Mononuclear cell (primary cell): ENCODE data around the gene ZC3H12D. TPM values are rescaled to one million over a fixed set of nuclear protein-coding genes. Genes with fewer than 3 reads are reported as not detected.

ENCODE experiments used
- H3K27me3 ChIP-seq: 2 replicates; pipeline ENCODE4 v1.6.0; 2011; ENCODE audit warnings: low read length, control low read depth; ENCODE audit not compliant: insufficient read depth
- H3K4me1 ChIP-seq: 2 replicates; pipeline ENCODE4 v1.5.1; 2011; ENCODE audit warnings: mild to moderate bottlenecking, low read length, control low read depth; ENCODE audit not compliant: insufficient read depth
- H3K4me3 ChIP-seq: 2 replicates; pipeline ENCODE4 v1.5.1; 2011; ENCODE audit warnings: mild to moderate bottlenecking, low read length, moderate library complexity
- H3K9me3 ChIP-seq: 2 replicates; pipeline ENCODE4 v1.5.1; 2011; ENCODE audit warnings: low read depth, mild to moderate bottlenecking, control low read depth, low read length
- total RNA-seq: library from RNA; depleted of rRNA; stranded (reverse); fragments of >200 nt; gene quantifications from one replicate; pipeline ENCODE4 v1.2.3, GENCODE V29; 2012

ZC3H12D gene
- total RNA-seq, 1 donor: 50.7 TPM

- no peak within 1 kb of the TSS for H3K4me3 ChIP-seq
- no peaks in the 10 kb centered on the region for H3K9me3 ChIP-seq
- no peaks in the 10 kb centered on the region for H3K4me1 ChIP-seq
- no peaks in the 10 kb centered on the region for H3K27me3 ChIP-seq
Observed at GRCh38 chr6:149400050-149400449, 84.8 kb downstream of the ZC3H12D start, which contains the start of gene SUMO4. Gene SUMO4, plus strand, starts transcription at chr6:149400262. Its CDS starts 130 bp downstream, at chr6:149400392.

DNA sequence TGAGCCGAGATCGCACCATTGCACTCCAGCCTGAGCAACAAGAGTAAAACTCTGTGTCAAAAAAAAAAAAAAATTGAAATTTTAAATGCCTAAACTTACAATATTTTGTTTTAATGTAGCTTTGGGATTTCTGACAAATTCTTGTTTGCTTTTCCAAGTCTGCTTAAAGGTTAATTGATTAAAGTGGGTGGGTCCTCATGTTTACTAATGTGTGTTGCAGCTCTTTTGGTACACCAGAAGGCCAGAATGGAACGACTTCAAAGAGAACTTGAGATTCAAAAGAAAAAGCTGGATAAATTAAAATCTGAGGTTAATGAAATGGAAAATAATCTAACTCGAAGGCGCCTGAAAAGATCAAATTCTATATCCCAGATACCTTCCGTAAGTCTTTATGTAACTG lies 87.4 kb downstream of the ZC3H12D start:
- Histone ChIP-seq H3K4me1 (no peaks in the 10 kb centered on the region), H3K4me3 (no peak overlapping the region), H3K27me3 (no peaks in the 10 kb centered on the region), H3K9me3 (no peaks in the 10 kb centered on the region)

Other genes starting within 250 kb of the ZC3H12D start
- gene TAB2, start 167.3 kb downstream of the ZC3H12D start, total RNA-seq: 118 TPM
- 16.9 TPM for gene SUMO4, start 84.8 kb downstream of the ZC3H12D start, total RNA-seq
- gene PPIL4, start 61.0 kb upstream of the ZC3H12D start, total RNA-seq: 54.3 TPM
- 20.5 TPM for gene GINM1, start 81.4 kb upstream of the ZC3H12D start, total RNA-seq
- 22.0 TPM for gene KATNA1, start 163.7 kb upstream of the ZC3H12D start, total RNA-seq
- 32.2 TPM for gene LATS1, start 233.1 kb upstream of the ZC3H12D start, total RNA-seq